Parathyroid adenoma (tissue), 2 donors: ENCODE measurements around the gene SCN7A.

ENCODE experiments used
- H2AFZ ChIP-seq: fragments of 300-600 bp; sonication (generic); one replicate; pipeline ENCODE4 v1.7.0; 2017; ENCODE audit warnings: antibody characterized with exemption, mild to moderate bottlenecking
- H3K27ac ChIP-seq: fragments of 300-600 bp; sonication (generic); one replicate; pipeline ENCODE4 v1.7.0; 2017
- H3K27me3 ChIP-seq: fragments of 300-600 bp; sonication (generic); one replicate; pipeline ENCODE4 v1.7.0; 2017; ENCODE audit warnings: low read length; ENCODE audit not compliant: control insufficient read depth, insufficient read depth
- H3K36me3 ChIP-seq: fragments of 300-600 bp; sonication (generic); one replicate; pipeline ENCODE4 v1.7.0; 2017; ENCODE audit warnings: low read length; ENCODE audit not compliant: control insufficient read depth, insufficient read depth
- H3K4me1 ChIP-seq: fragments of 300-600 bp; sonication (generic); one replicate; pipeline ENCODE4 v1.7.0; 2017; ENCODE audit warnings: control low read depth
- H3K4me2 ChIP-seq: fragments of 300-600 bp; sonication (generic); one replicate; pipeline ENCODE4 v1.7.0; 2017; ENCODE audit warnings: low read length
- H3K4me3 ChIP-seq: fragments of 300-600 bp; sonication (generic); one replicate; pipeline ENCODE4 v1.7.0; 2017; ENCODE audit warnings: low read depth, low read length
- H3K79me2 ChIP-seq: fragments of 300-600 bp; sonication (generic); one replicate; pipeline ENCODE4 v1.7.0; 2017; ENCODE audit warnings: control low read depth
- H3K9ac ChIP-seq: fragments of 300-600 bp; sonication (generic); one replicate; pipeline ENCODE4 v1.7.0; 2017; ENCODE audit warnings: mild to moderate bottlenecking
- H3K9me3 ChIP-seq: fragments of 300-600 bp; sonication (generic); one replicate; pipeline ENCODE4 v1.7.0; 2017; ENCODE audit warnings: low read length; ENCODE audit not compliant: control insufficient read depth
- TF ChIP-seq, protein P1 (sequence below): fragments of 300-600 bp; sonication (generic); IDR thresholded peaks from one replicate; pipeline ENCODE4 v1.7.0; 2017; ENCODE audit warnings: antibody characterized with exemption, mild to moderate bottlenecking
- donor health status: primary hyperparathyroidism.

The SCN7A gene

DNA sequence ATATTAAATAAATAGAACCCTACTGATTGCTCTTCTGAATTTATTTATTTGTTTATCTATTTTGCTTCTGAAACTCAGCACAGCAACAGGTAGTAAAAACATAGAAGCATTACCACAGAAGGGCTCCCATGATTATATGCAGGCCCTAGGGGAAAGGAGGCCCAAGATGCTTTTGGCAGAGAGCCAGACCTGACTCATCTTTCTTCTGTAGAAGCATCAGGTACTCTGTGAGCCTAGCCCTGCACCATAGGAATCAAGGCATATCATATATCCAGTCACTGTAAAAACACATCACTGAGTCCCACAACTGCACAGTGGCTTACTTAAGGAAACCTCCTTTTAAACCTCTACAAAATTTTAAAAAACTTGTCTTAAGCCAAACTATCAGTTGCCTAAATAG is 120.1 kb downstream of the SCN7A start:
- H3K4me1 ChIP-seq, result no peaks in the 10 kb centered on the region
- TF ChIP-seq, protein P1, sequence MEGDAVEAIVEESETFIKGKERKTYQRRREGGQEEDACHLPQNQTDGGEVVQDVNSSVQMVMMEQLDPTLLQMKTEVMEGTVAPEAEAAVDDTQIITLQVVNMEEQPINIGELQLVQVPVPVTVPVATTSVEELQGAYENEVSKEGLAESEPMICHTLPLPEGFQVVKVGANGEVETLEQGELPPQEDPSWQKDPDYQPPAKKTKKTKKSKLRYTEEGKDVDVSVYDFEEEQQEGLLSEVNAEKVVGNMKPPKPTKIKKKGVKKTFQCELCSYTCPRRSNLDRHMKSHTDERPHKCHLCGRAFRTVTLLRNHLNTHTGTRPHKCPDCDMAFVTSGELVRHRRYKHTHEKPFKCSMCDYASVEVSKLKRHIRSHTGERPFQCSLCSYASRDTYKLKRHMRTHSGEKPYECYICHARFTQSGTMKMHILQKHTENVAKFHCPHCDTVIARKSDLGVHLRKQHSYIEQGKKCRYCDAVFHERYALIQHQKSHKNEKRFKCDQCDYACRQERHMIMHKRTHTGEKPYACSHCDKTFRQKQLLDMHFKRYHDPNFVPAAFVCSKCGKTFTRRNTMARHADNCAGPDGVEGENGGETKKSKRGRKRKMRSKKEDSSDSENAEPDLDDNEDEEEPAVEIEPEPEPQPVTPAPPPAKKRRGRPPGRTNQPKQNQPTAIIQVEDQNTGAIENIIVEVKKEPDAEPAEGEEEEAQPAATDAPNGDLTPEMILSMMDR, result no peak
- no peaks in the 10 kb centered on the region for H3K36me3 ChIP-seq
- no peak overlapping the region for H2AFZ ChIP-seq
- no peak overlapping the region for H3K9ac ChIP-seq
- H3K9me3 ChIP-seq, result no peaks in the 10 kb centered on the region
- H3K27me3 ChIP-seq, result no peaks in the 10 kb centered on the region
- no peak overlapping the region for H3K27ac ChIP-seq
- no peak overlapping the region for H3K4me2 ChIP-seq
- no peak overlapping the region for H3K4me3 ChIP-seq
- H3K79me2 ChIP-seq, result no peaks in the 10 kb centered on the region

DNA sequence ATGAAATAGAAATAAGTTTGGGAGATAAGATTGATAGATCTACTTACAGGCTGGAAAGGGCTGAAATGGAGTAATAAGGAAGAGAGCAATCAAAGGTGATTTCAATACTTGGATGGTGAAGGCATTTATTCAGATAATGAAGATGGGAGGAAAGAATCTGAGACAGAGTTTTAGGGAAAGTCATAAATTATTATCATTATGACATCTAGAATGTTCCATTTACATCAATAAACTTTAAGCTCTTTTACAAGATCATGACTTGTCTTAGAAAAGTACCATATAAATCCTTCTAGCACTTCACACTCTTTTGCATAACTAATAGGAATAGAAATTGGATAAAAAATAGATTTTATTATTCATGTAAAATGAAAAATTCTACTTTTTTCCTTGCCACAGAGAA is 120.5 kb downstream of the SCN7A start:
- TF ChIP-seq, protein P1, result no peak
- Histone ChIP-seq H3K9me3 (no peaks in the 10 kb centered on the region), H3K79me2 (no peaks in the 10 kb centered on the region), H3K9ac (no peak overlapping the region), H3K4me3 (no peak overlapping the region), H2AFZ (no peak overlapping the region), H3K36me3 (no peaks in the 10 kb centered on the region), H3K4me1 (no peaks in the 10 kb centered on the region), H3K27me3 (no peaks in the 10 kb centered on the region), H3K27ac (no peak overlapping the region), H3K4me2 (no peak overlapping the region)

DNA sequence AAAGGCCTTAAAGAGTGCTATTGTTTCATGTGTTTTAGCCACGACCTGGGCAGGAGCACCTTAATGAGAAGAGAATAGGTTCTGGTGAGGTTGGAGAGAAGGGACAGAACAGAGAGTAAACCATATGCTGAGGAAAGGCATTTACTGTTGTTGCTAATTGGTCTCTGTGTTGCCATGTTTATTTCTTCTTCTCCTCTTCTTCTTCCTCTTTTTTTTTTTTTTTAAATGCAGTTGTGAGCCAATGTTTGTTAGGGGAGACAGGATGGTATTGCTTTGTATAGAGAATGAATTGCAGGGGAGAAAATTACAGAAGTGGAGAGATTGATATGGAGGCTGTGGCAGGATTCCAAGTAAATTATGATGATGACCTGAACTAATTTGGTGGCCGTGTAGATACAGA is 120.9 kb downstream of the SCN7A start:
- H3K36me3 ChIP-seq, result no peaks in the 10 kb centered on the region
- H3K4me2 ChIP-seq, result no peak overlapping the region
- TF ChIP-seq, protein P1, result no peak
- H3K27ac ChIP-seq, result no peak overlapping the region
- H3K27me3 ChIP-seq, result no peaks in the 10 kb centered on the region
- no peaks in the 10 kb centered on the region for H3K79me2 ChIP-seq
- no peak overlapping the region for H3K9ac ChIP-seq
- no peaks in the 10 kb centered on the region for H3K4me1 ChIP-seq
- H3K4me3 ChIP-seq, result no peak overlapping the region
- H2AFZ ChIP-seq, result no peak overlapping the region
- H3K9me3 ChIP-seq, result no peaks in the 10 kb centered on the region

DNA sequence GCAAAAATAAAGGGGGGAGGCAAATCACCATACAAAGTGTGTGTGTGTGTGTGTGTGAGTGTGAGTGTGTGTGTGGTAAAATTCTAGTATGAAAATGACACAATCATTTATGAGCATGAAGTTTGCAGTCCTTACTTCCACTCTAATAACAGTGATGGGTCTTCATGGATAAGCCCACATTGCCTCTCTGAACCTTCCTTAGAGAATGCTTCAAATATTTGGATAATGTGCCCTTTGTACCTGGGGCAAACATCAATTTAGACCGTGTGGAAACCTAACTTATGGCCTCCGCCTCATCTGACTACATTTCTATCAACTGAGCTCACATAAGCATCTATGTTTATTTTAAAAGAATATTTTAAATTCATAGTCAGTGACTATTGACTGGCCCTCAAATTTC is 122.0 kb downstream of the SCN7A start:
- H3K36me3 ChIP-seq, result no peaks in the 10 kb centered on the region
- no peak overlapping the region for H2AFZ ChIP-seq
- no peak overlapping the region for H3K27ac ChIP-seq
- no peaks in the 10 kb centered on the region for H3K27me3 ChIP-seq
- H3K9me3 ChIP-seq, result no peaks in the 10 kb centered on the region
- TF ChIP-seq, protein P1, result no peak
- H3K4me1 ChIP-seq, result no peaks in the 10 kb centered on the region
- H3K9ac ChIP-seq, result no peak overlapping the region
- H3K4me2 ChIP-seq, result no peak overlapping the region
- H3K79me2 ChIP-seq, result no peaks in the 10 kb centered on the region
- H3K4me3 ChIP-seq, result no peak overlapping the region

DNA sequence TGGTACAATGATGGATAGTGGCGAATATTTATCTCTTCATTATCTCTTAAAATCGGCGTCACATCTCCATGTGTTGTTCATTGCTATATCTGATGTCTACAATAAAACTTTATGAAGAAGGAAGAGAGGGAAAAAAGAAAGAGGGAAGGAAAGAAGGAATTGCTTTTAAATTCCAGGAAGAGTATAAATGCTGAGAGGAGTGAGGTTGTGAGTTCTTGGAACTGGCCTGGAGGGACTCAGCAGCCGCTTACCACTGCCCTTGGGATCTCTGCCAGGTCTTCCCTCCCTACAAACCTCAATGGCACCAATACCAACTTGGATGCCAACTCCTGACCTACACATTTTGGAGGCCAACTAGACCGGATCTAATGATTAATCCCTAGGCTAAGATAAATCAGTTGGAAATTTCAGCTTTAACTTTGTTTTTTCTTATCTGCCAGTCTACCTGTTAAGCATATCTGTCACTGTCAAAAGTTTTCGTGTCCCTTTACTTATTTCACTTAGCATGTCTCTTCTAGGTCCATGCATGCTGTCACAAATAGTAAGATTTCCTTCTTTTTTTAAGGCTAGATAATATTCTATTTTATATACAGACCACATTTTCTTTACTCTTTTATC is 128.1 kb downstream of the SCN7A start:
- H3K27me3 ChIP-seq, result no peaks in the 10 kb centered on the region
- H2AFZ ChIP-seq, result no peak overlapping the region
- no peak overlapping the region for H3K9ac ChIP-seq
- no peaks in the 10 kb centered on the region for H3K4me1 ChIP-seq
- no peak overlapping the region for H3K27ac ChIP-seq
- H3K9me3 ChIP-seq, result no peaks in the 10 kb centered on the region
- no peaks in the 10 kb centered on the region for H3K79me2 ChIP-seq
- H3K36me3 ChIP-seq, result no peaks in the 10 kb centered on the region
- TF ChIP-seq, protein P1, result no peak
- H3K4me3 ChIP-seq, result no peak overlapping the region
- H3K4me2 ChIP-seq, result no peak overlapping the region
